Ascending aorta (tissue), 2 donors: ENCODE data around the gene DCP2. TPM values are rescaled to one million over a fixed set of nuclear protein-coding genes. Genes with fewer than 3 reads are reported as not detected.

Experiments
- DNase-seq, 2 donors: peaks; one replicate each; pipeline ENCODE4 v3.0.0-alpha.2; 2019; ENCODE audit warnings: low spot score in 2 of 2
- H3K27ac ChIP-seq, 2 donors: fragments of 200-600 bp; sonication (generic); one replicate each; pipeline ENCODE4 v1.5.1; 2016 to 2017; ENCODE audit warnings: mild to moderate bottlenecking in 1 of 2
- H3K27me3 ChIP-seq: fragments of 200-600 bp; sonication (generic); one replicate; pipeline ENCODE4 v1.5.1; 2017
- H3K36me3 ChIP-seq, 2 donors: fragments of 200-600 bp; sonication (generic); one replicate each; pipeline ENCODE4 v1.5.1; 2016
- H3K4me1 ChIP-seq, 2 donors: fragments of 200-600 bp; sonication (generic); one replicate each; pipeline ENCODE4 v1.5.1; 2016 to 2017; ENCODE audit warnings: mild to moderate bottlenecking in 1 of 2
- H3K4me3 ChIP-seq, 2 donors: fragments of 200-600 bp; sonication (generic); one replicate each; pipeline ENCODE4 v1.5.1; 2016 to 2017; ENCODE audit warnings: mild to moderate bottlenecking in 1 of 2
- H3K9me3 ChIP-seq, 2 donors: fragments of 200-600 bp; sonication (generic); one replicate each; pipeline ENCODE4 v1.5.1; 2016
- intact Hi-C: fragments of 100-400 bp; cut with DNase I; formaldehyde crosslinking; loops from one replicate; pipeline ENCODE4 v1.15.1; 2023
- total RNA-seq: library from RNA; depleted of rRNA; stranded (reverse); fragments of >200 nt; gene quantifications from one replicate; pipeline ENCODE4 v1.1.0, GENCODE V29; 2016
- TF ChIP-seq, protein P1 (sequence below), 3 experiments: fragments of 200-600 bp in 2 of 3; fragments of 450-650 bp in 1 of 3; sonication (generic) in 2 of 3; IDR thresholded peaks; one replicate each; pipeline ENCODE4 v1.5.1; 2016 to 2019; ENCODE audit warnings: antibody characterized with exemption in 3 of 3, mild to moderate bottlenecking in 1 of 3, moderate library complexity in 1 of 3

The DCP2 gene
- total RNA-seq, 1 donor from 2014 or later, result 24.6 TPM

DNA sequence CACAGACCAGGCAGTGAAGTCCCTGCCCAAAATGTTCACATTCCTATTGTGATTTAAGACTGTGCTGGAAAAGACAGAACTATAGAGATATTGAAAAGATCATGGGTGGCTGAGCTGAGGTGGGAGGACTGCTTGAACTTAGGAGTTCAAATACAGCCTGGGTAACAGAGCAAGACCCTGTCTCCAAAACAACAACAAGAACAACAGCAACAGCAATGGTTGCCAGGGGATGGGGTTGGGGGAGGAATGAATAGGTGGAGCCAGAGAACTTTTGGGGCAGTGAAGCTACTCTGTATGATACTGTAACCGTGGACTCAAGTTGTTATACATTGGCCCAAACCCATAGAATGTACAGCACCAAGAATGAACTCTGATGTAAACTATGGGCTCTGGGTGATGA, 88.2 kb downstream of the DCP2 start:
- Histone ChIP-seq H3K4me3 (no peak overlapping the region), H3K27me3 (no peaks in the 10 kb centered on the region), H3K9me3 (no peaks in the 10 kb centered on the region), H3K27ac (no peak overlapping the region), H3K4me1 (no peaks in the 10 kb centered on the region), H3K36me3 (peaks cover 0 to 6% of the 10 kb centered on the region in 2 donors)
- no peak for DNase-seq
- intact Hi-C loops, result no loop called here
- TF ChIP-seq, protein P1, sequence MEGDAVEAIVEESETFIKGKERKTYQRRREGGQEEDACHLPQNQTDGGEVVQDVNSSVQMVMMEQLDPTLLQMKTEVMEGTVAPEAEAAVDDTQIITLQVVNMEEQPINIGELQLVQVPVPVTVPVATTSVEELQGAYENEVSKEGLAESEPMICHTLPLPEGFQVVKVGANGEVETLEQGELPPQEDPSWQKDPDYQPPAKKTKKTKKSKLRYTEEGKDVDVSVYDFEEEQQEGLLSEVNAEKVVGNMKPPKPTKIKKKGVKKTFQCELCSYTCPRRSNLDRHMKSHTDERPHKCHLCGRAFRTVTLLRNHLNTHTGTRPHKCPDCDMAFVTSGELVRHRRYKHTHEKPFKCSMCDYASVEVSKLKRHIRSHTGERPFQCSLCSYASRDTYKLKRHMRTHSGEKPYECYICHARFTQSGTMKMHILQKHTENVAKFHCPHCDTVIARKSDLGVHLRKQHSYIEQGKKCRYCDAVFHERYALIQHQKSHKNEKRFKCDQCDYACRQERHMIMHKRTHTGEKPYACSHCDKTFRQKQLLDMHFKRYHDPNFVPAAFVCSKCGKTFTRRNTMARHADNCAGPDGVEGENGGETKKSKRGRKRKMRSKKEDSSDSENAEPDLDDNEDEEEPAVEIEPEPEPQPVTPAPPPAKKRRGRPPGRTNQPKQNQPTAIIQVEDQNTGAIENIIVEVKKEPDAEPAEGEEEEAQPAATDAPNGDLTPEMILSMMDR (IDR thresholded peaks at IDR 0.05), result no peak

DNA sequence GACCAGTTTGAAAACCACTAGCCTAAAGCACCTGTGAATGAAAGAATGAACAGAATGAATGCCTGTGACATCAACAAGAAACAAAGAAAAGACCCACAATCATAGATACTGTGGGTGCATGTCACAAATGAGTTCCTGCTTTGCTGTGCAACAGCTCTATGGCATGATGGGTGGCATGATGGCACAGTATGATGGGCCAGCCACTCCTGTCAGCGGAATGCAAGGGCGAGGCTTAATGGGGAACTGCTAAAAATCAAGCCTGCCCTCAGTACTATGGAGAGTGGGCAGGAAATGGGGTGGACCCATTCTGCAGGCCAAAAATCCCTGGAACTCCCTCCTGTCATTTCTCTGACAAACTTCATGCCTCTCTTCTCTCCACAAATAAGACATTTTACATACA, 89.0 kb downstream of the DCP2 start:
- DNase-seq, result no peak
- no peak overlapping the region for H3K27ac ChIP-seq
- TF ChIP-seq, protein P1 (IDR thresholded peaks at IDR 0.05), result no peak
- no peaks in the 10 kb centered on the region for H3K27me3 ChIP-seq
- H3K9me3 ChIP-seq, result no peaks in the 10 kb centered on the region
- peaks cover 0 to 8% of the 10 kb centered on the region in 2 donors for H3K36me3 ChIP-seq
- H3K4me3 ChIP-seq, result no peak overlapping the region
- no peaks in the 10 kb centered on the region for H3K4me1 ChIP-seq
- intact Hi-C loops, result no loop called here

DNA sequence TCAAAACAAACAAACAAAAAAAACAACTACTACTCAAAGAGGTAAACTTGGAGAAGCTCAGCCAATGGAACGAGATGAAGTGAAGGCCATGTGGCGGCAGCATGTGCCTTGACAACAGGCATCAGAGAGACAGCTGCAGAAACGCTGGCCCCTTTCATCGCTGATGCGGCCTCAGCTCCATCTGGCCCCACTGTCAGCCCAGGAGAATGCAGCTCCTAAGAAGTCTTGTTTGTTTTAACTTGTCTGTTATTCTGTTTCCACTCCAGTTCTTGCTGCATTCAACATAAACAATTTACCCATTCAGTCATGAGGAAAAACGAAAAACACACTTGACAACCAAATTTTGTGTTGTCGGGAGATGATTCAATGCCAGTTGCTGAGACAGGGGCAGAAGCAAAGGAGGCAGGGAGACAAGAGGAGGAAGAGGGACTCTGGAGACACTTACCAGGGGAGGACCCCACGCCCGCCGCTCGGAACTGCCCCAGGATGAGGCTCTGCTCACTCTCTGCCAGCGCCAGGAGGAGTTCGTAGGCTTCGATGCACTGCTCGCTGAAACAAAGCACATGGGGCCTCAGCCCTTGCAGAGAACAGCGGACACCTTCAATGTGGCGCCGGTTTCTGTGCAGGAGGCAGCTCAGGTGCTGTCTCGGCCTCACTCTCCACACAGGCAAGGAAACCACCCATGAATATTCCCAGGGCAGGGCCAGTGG, 91.2 kb downstream of the DCP2 start:
- no peaks in the 10 kb centered on the region for H3K27me3 ChIP-seq
- no peak overlapping the region for H3K4me3 ChIP-seq
- no peaks in the 10 kb centered on the region for H3K9me3 ChIP-seq
- no peaks in the 10 kb centered on the region for H3K4me1 ChIP-seq
- H3K27ac ChIP-seq, result no peak overlapping the region
- TF ChIP-seq, protein P1 (IDR thresholded peaks at IDR 0.05), result no peak
- intact Hi-C loops, result no loop called here
- peaks cover 0 to 8% of the 10 kb centered on the region in 2 donors for H3K36me3 ChIP-seq
- no peak for DNase-seq

DNA sequence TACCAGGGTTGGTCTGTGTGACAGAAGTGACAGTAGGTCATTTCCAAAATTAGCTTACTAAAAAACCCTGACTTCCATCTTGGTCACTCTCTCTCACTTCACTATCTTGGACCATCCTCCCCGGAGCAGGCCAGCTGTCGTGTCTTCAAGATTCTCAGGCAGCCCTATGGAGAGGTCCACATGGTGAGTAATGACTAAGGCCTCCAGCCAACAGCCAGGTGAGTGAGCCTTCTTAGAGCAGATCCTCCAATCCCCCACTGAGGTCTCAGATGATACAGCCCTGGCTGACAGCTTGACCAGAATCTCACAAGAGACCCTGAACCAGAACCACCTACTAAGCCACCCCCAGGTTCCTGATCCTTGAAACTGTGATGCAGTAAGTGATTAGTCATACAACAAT, 92.0 kb downstream of the DCP2 start:
- no peak for DNase-seq
- no peak overlapping the region for H3K4me3 ChIP-seq
- intact Hi-C loops, result no loop called here
- peaks cover 0 to 8% of the 10 kb centered on the region in 2 donors for H3K36me3 ChIP-seq
- H3K9me3 ChIP-seq, result no peaks in the 10 kb centered on the region
- no peaks in the 10 kb centered on the region for H3K4me1 ChIP-seq
- TF ChIP-seq, protein P1 (IDR thresholded peaks at IDR 0.05), result no peak
- no peaks in the 10 kb centered on the region for H3K27me3 ChIP-seq
- H3K27ac ChIP-seq, result no peak overlapping the region

Other genes with a start within 250 kb of the DCP2 start
- 197 TPM for gene APC, start 238.9 kb upstream of the DCP2 start, total RNA-seq
- gene SRP19, start 115.5 kb upstream of the DCP2 start, total RNA-seq, result 76.6 TPM
- gene REEP5, start 54.6 kb upstream of the DCP2 start, total RNA-seq, result 49.7 TPM